ENCODE measurements around the gene SLC5A2.

- TF ChIP-seq EZH2phosphoT487 (IDR thresholded peaks at IDR 0.05; ENCODE audit: borderline replicate concordance, low read length): no peak
- no peak for TF ChIP-seq CTCF (IDR thresholded peaks at IDR 0.05; ENCODE audit: low read depth, low read length, poor library complexity, severe bottlenecking)
These were observed 5.8 kb downstream of the SLC5A2 start for GRCh38 chr16:31488468-31489297.
